Endothelial cell (in vitro differentiated cells): ENCODE data around the gene SCYGR6. TPM values are rescaled to one million over a fixed set of nuclear protein-coding genes. Genes with fewer than 3 reads are reported as not detected.
A peak's percentile ranks its signal among the peaks of the same experiment; 100 is the strongest.

Experiments used
- DNase-seq: peaks from one replicate; pipeline ENCODE4 v3.0.0; 2021; ENCODE audit warnings: low spot score
- H3K27ac Mint-ChIP-seq: one replicate; pipeline ENCODE4 v1.8.0; 2021; ENCODE audit warnings: mixed read lengths, inconsistent platforms; ENCODE audit not compliant: unreplicated experiment
- H3K27me3 Mint-ChIP-seq: one replicate; pipeline ENCODE4 v1.8.0; 2021; ENCODE audit warnings: mild to moderate bottlenecking, moderate library complexity, mixed read lengths, inconsistent platforms; ENCODE audit not compliant: unreplicated experiment
- H3K36me3 Mint-ChIP-seq: one replicate; pipeline ENCODE4 v1.8.0; 2021; ENCODE audit warnings: mild to moderate bottlenecking, low read depth, mixed read lengths, inconsistent platforms; ENCODE audit not compliant: unreplicated experiment
- H3K4me1 Mint-ChIP-seq: one replicate; pipeline ENCODE4 v1.8.0; 2021; ENCODE audit warnings: mild to moderate bottlenecking, mixed read lengths, inconsistent platforms; ENCODE audit not compliant: unreplicated experiment
- H3K4me3 Mint-ChIP-seq: one replicate; pipeline ENCODE4 v1.8.0; 2021; ENCODE audit warnings: mild to moderate bottlenecking, mixed read lengths, inconsistent platforms; ENCODE audit not compliant: unreplicated experiment
- H3K9me3 Mint-ChIP-seq: one replicate; pipeline ENCODE4 v1.8.0; 2021; ENCODE audit warnings: mixed read lengths, inconsistent platforms; ENCODE audit not compliant: unreplicated experiment
- CTCF ChIP-seq: fragments of 200-600 bp; sonication (generic); IDR thresholded peaks from one replicate; pipeline ENCODE4 v1.5.0; 2021; ENCODE audit warnings: antibody characterized with exemption; ENCODE audit not compliant: unreplicated experiment
- long read RNA-seq: library from polyadenylated mRNA; unstranded; transcript quantifications from one replicate; pipeline ENCODE4 v2.0.0, GENCODE V29; 2020; ENCODE audit not compliant: unreplicated experiment
- total RNA-seq: library from RNA; stranded (reverse); fragmentation: NEBNext Ultra II Directional; extraction: Animal tissue kit (Norgen Biotek cat#: 25700); gene quantifications from one replicate; pipeline ENCODE4 v1.2.1, GENCODE V29; 2021; ENCODE audit not compliant: unreplicated experiment

The SCYGR6 gene
- total RNA-seq: not detected
- long read RNA-seq: 0 reads

GRCh38 chr2:227724394-227725039, at the start of gene SCYGR6:
SCYGR6 (minus strand) TSS chr2:227724757; CDS start chr2:227724757, 0 bp downstream.
- TF ChIP-seq CTCF: no peak
- Mint-ChIP-seq H3K27me3 (peaks cover 2% of the 10 kb centered on the region), H3K4me3 (no peak within 1 kb of the TSS), H3K9me3 (no peaks in the 10 kb centered on the region), H3K36me3 (no peaks in the 10 kb centered on the region), H3K4me1 (no peaks in the 10 kb centered on the region), H3K27ac (no peak within 1 kb of the TSS)
- no peak for DNase-seq

- Mint-ChIP-seq H3K27me3 (peaks cover 1% of the 10 kb centered on the region), H3K9me3 (no peaks in the 10 kb centered on the region), H3K36me3 (no peaks in the 10 kb centered on the region), H3K4me3 (no peak overlapping the region), H3K4me1 (no peaks in the 10 kb centered on the region), H3K27ac (no peak overlapping the region)
- peak; percentile 55 for TF ChIP-seq CTCF
- DNase-seq: no peak
Measured at GRCh38 chr2:227774011-227774624, 49.6 kb upstream of the SCYGR6 start.

GRCh38 chr2:227772932-227773331, 48.4 kb upstream of the SCYGR6 start:
- no peak overlapping the region for H3K4me3 Mint-ChIP-seq
- no peak overlapping the region for H3K27ac Mint-ChIP-seq
- H3K9me3 Mint-ChIP-seq: no peaks in the 10 kb centered on the region
- DNase-seq: no peak
- H3K27me3 Mint-ChIP-seq: peaks cover 1% of the 10 kb centered on the region
- H3K36me3 Mint-ChIP-seq: no peaks in the 10 kb centered on the region
- no peaks in the 10 kb centered on the region for H3K4me1 Mint-ChIP-seq
- no peak for TF ChIP-seq CTCF

GRCh38 chr2:227772197-227772661, 47.7 kb upstream of the SCYGR6 start:
- H3K27ac Mint-ChIP-seq: no peak overlapping the region
- no peak overlapping the region for H3K4me3 Mint-ChIP-seq
- no peaks in the 10 kb centered on the region for H3K36me3 Mint-ChIP-seq
- no peak for DNase-seq
- no peak for TF ChIP-seq CTCF
- H3K27me3 Mint-ChIP-seq: peaks cover 1% of the 10 kb centered on the region
- no peaks in the 10 kb centered on the region for H3K4me1 Mint-ChIP-seq
- H3K9me3 Mint-ChIP-seq: no peaks in the 10 kb centered on the region

- H3K9me3 Mint-ChIP-seq: no peaks in the 10 kb centered on the region
- no peak for DNase-seq
- H3K36me3 Mint-ChIP-seq: no peaks in the 10 kb centered on the region
- peaks cover 6% of the 10 kb centered on the region for H3K4me1 Mint-ChIP-seq
- H3K4me3 Mint-ChIP-seq: no peak overlapping the region
- no peak overlapping the region for H3K27ac Mint-ChIP-seq
- H3K27me3 Mint-ChIP-seq: no peaks in the 10 kb centered on the region
- TF ChIP-seq CTCF: no peak
Measured at GRCh38 chr2:227767830-227768229, 43.3 kb upstream of the SCYGR6 start.
